CD4-positive, alpha-beta T cell (primary cell): ENCODE results near the gene PRKN. TPM values are rescaled to one million over a fixed set of nuclear protein-coding genes. Genes with fewer than 3 reads are reported as not detected.

Experiments
- ATAC-seq: fragments of 200-7000 bp; cut with Tn5 transposase; one replicate; pipeline ENCODE4 v1.10.0; 2022; ENCODE audit warnings: mild to moderate bottlenecking; ENCODE audit not compliant: poor library complexity
- CTCF ChIA-PET: fragments of 350-600 bp; sonication (Branson Sonifier 250); formaldehyde crosslinking; loops from one replicate; lab custom pipeline; 2021; ENCODE audit warnings: antibody characterized with exemption, inconsistent platforms; lab: Charles Lee
- POLR2A ChIA-PET: fragments of 350-600 bp; sonication (Branson Sonifier 250); formaldehyde crosslinking; loops from one replicate; lab custom pipeline; 2021; ENCODE audit warnings: antibody characterized with exemption, inconsistent platforms; lab: Charles Lee
- DNase-seq, 14 experiments: peaks; one replicate each; pipeline ENCODE4 v3.0.0-alpha.2; 2013 to 2020; ENCODE audit warnings: mixed read lengths in 2 of 14
- H3K27ac ChIP-seq, 2 donors: one replicate each; pipeline versions ENCODE4 v1.5.1 to v1.7.0; 2013; ENCODE audit warnings: low read length in 2 of 2, low read depth in 1 of 2, mild to moderate bottlenecking in 1 of 2
- H3K27me3 ChIP-seq, 2 experiments: 1 replicate in 1 of 2; 2 replicates in 1 of 2; pipeline versions ENCODE4 v1.6.1 to v1.7.0; 2013; ENCODE audit warnings: low read length in 2 of 2, control low read depth in 1 of 2, mild to moderate bottlenecking in 1 of 2, moderate library complexity in 1 of 2; ENCODE audit not compliant: insufficient read depth in 2 of 2, control insufficient read depth in 1 of 2
- H3K36me3 ChIP-seq: one replicate; pipeline ENCODE4 v1.6.1; 2013; ENCODE audit warnings: low read length, control low read depth; ENCODE audit not compliant: insufficient read depth
- H3K4me1 ChIP-seq: one replicate; pipeline ENCODE4 v1.6.1; 2013; ENCODE audit warnings: low read length, control low read depth; ENCODE audit not compliant: insufficient read depth
- H3K4me3 ChIP-seq: one replicate; pipeline ENCODE4 v1.5.1; 2013; ENCODE audit warnings: mild to moderate bottlenecking, low read length, moderate library complexity
- H3K9me3 ChIP-seq, 2 experiments: 1 replicate in 1 of 2; 2 replicates in 1 of 2; pipeline versions ENCODE4 v1.6.1 to v1.7.0; 2013; ENCODE audit warnings: low read length in 2 of 2, mild to moderate bottlenecking in 2 of 2, control low read depth in 1 of 2, moderate library complexity in 1 of 2; ENCODE audit not compliant: control insufficient read depth in 1 of 2, insufficient read depth in 1 of 2
- H3K27ac Mint-ChIP-seq: one replicate; pipeline ENCODE4 v1.8.0; 2020; ENCODE audit warnings: mixed read lengths
- H3K27me3 Mint-ChIP-seq: one replicate; pipeline ENCODE4 v1.8.0; 2021; ENCODE audit warnings: mixed read lengths
- H3K36me3 Mint-ChIP-seq: one replicate; pipeline ENCODE4 v1.8.0; 2021; ENCODE audit warnings: low read depth, mixed read lengths
- H3K4me1 Mint-ChIP-seq: one replicate; pipeline ENCODE4 v1.8.0; 2021; ENCODE audit warnings: low read depth, mixed read lengths
- H3K4me3 Mint-ChIP-seq: one replicate; pipeline ENCODE4 v1.8.0; 2020; ENCODE audit warnings: mild to moderate bottlenecking, mixed read lengths
- H3K9me3 Mint-ChIP-seq: one replicate; pipeline ENCODE4 v1.8.0; 2020; ENCODE audit warnings: mixed read lengths
- intact Hi-C, 2 experiments: fragments of 100-400 bp; cut with DNase I in 1 of 2; cut with micrococcal nuclease in 1 of 2; formaldehyde crosslinking; loops; one replicate each; pipeline versions ENCODE4 v1.15.1 to v1.9.0; 2023 to 2025; cut with DNase I, micrococcal nuclease
- total RNA-seq, 174 experiments: library from RNA in 2 of 174; stranded (reverse) in 2 of 174; gene quantifications; one replicate each; pipeline ENCODE4 v1.2.3 and lab custom pipeline; 2021 to 2026
- TF ChIP-seq, protein P1 (sequence below): fragments of 200-600 bp; IDR thresholded peaks from one replicate; pipeline ENCODE4 v1.8.0; 2022; ENCODE audit warnings: antibody characterized with exemption, mild to moderate bottlenecking

PRKN gene
- total RNA-seq, 2 experiments from 2014 or later, result 5.2 to 5.4 TPM

DNA sequence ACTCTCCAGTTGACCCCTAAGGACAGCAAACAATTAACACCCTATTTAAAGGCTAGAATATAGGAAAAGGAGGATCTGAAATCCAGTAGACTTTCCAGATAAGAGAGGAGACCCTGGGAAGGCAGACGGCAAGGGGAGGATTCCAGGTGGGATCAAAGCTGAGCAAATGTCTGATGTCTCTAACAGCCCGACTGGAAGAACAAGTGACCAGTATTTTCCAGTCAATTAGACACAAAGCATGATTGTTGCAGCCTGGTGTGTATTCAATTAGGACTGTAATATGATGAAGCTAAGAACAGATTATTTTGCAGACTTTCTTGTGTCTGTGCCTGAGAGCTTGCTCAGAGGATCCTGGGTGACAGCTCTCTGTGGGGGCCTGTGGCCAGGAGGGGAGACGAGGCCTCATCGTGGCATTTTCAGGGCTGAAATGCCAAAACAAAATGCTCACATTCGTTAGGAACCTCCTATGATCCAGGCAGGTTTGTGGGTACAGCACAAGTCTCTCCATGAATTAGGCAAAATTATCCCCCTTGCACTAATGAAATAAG, 981.9 kb downstream of the PRKN start:
- H3K36me3 ChIP-seq, result no peaks in the 10 kb centered on the region
- Mint-ChIP-seq H3K4me1 (no peaks in the 10 kb centered on the region), H3K4me3 (no peak overlapping the region), H3K27me3 (no peaks in the 10 kb centered on the region), H3K27ac (no peak overlapping the region), H3K36me3 (no peaks in the 10 kb centered on the region), H3K9me3 (no peaks in the 10 kb centered on the region)
- intact Hi-C loops, result no loop called here
- ChIA-PET POLR2A (no interaction called here), CTCF (no interaction called here)
- no peaks in the 10 kb centered on the region for H3K9me3 ChIP-seq
- H3K27me3 ChIP-seq, result no peaks in the 10 kb centered on the region
- no peak overlapping the region for H3K4me3 ChIP-seq
- TF ChIP-seq, protein P1, sequence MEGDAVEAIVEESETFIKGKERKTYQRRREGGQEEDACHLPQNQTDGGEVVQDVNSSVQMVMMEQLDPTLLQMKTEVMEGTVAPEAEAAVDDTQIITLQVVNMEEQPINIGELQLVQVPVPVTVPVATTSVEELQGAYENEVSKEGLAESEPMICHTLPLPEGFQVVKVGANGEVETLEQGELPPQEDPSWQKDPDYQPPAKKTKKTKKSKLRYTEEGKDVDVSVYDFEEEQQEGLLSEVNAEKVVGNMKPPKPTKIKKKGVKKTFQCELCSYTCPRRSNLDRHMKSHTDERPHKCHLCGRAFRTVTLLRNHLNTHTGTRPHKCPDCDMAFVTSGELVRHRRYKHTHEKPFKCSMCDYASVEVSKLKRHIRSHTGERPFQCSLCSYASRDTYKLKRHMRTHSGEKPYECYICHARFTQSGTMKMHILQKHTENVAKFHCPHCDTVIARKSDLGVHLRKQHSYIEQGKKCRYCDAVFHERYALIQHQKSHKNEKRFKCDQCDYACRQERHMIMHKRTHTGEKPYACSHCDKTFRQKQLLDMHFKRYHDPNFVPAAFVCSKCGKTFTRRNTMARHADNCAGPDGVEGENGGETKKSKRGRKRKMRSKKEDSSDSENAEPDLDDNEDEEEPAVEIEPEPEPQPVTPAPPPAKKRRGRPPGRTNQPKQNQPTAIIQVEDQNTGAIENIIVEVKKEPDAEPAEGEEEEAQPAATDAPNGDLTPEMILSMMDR, result no peak
- ATAC-seq (no peak), DNase-seq (no peak)
- H3K4me1 ChIP-seq, result no peaks in the 10 kb centered on the region
- no peak overlapping the region for H3K27ac ChIP-seq

DNA sequence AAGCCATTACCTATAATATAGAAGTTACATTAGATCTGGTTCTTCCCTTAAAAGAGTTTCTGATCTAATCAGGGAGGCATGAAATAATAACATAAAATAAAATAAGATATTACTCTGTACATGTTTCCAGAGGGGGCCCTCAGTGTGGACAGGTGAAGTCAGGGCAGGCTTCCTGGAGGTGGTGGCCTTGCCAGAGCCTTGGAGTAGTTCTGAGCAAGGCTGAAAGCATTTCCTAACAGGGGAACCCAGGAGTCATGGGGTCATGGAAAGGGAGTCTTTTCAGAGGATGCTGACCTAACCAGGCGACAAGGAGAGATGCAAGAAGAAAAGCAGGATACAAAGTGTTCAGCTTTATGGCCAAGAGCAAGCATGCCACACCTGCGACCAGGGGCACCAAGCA, 982.4 kb downstream of the PRKN start:
- Histone ChIP-seq H3K27ac (no peak overlapping the region), H3K27me3 (no peaks in the 10 kb centered on the region), H3K4me1 (no peaks in the 10 kb centered on the region), H3K36me3 (no peaks in the 10 kb centered on the region), H3K9me3 (no peaks in the 10 kb centered on the region), H3K4me3 (no peak overlapping the region)
- H3K4me1 Mint-ChIP-seq, result no peaks in the 10 kb centered on the region
- intact Hi-C loops, result no loop called here
- H3K36me3 Mint-ChIP-seq, result no peaks in the 10 kb centered on the region
- H3K27ac Mint-ChIP-seq, result no peak overlapping the region
- H3K4me3 Mint-ChIP-seq, result no peak overlapping the region
- H3K9me3 Mint-ChIP-seq, result no peaks in the 10 kb centered on the region
- H3K27me3 Mint-ChIP-seq, result no peaks in the 10 kb centered on the region
- no peak for DNase-seq
- POLR2A ChIA-PET, result no interaction called here
- TF ChIP-seq, protein P1, result no peak
- CTCF ChIA-PET, result no interaction called here
- ATAC-seq, result no peak

GRCh38 chr6:161744211-161745067, 983.1 kb downstream of the PRKN start:
- H3K27me3 ChIP-seq, result no peaks in the 10 kb centered on the region
- H3K4me1 Mint-ChIP-seq, result no peaks in the 10 kb centered on the region
- no peak overlapping the region for H3K27ac ChIP-seq
- TF ChIP-seq, protein P1, result no peak
- H3K9me3 Mint-ChIP-seq, result no peaks in the 10 kb centered on the region
- no peak overlapping the region for H3K4me3 Mint-ChIP-seq
- ATAC-seq (no peak), DNase-seq (no peak)
- no peaks in the 10 kb centered on the region for H3K9me3 ChIP-seq
- H3K4me3 ChIP-seq, result no peak overlapping the region
- H3K27ac Mint-ChIP-seq, result no peak overlapping the region
- no peaks in the 10 kb centered on the region for H3K27me3 Mint-ChIP-seq
- no peaks in the 10 kb centered on the region for H3K4me1 ChIP-seq
- no peaks in the 10 kb centered on the region for H3K36me3 ChIP-seq
- no peaks in the 10 kb centered on the region for H3K36me3 Mint-ChIP-seq
- ChIA-PET CTCF (no interaction called here), POLR2A (no interaction called here)
- intact Hi-C loops, result no loop called here
